OCI-LY1 (cell line): ENCODE results near the gene AHI1.

Experiments used
- H2AFZ ChIP-seq: fragments of 200-600 bp; sonication (generic), shearing (Covaris generic); 2 replicates; pipeline ENCODE4 v1.6.0; 2014; ENCODE audit warnings: antibody characterized with exemption, mild to moderate bottlenecking, low read length
- H3F3A ChIP-seq: fragments of 200-600 bp; sonication (generic), shearing (Covaris generic); 2 replicates; pipeline ENCODE4 v1.6.0; 2014; ENCODE audit warnings: mild to moderate bottlenecking, antibody characterized with exemption, low read length, moderate library complexity; ENCODE audit not compliant: insufficient read depth
- H3K27ac ChIP-seq: fragments of 200-600 bp; sonication (generic); 2 replicates; pipeline ENCODE4 v1.5.1; 2014; ENCODE audit warnings: low read length, mixed run types, mild to moderate bottlenecking, low read depth; ENCODE audit not compliant: poor library complexity, severe bottlenecking
- H3K27me3 ChIP-seq: fragments of 200-600 bp; sonication (generic); 2 replicates; pipeline ENCODE4 v1.6.0; 2014; ENCODE audit warnings: antibody characterized with exemption, mild to moderate bottlenecking, low read length, moderate library complexity; ENCODE audit not compliant: insufficient read depth
- H3K36me3 ChIP-seq: fragments of 200-600 bp; sonication (generic); 2 replicates; pipeline ENCODE4 v1.6.1; 2014; ENCODE audit warnings: mild to moderate bottlenecking, antibody characterized with exemption, low read length, moderate library complexity, mixed read lengths; ENCODE audit not compliant: insufficient read depth
- H3K4me1 ChIP-seq: fragments of 200-600 bp; sonication (generic); 2 replicates; pipeline ENCODE4 v1.5.1; 2014; ENCODE audit warnings: mild to moderate bottlenecking, low read length, moderate library complexity; ENCODE audit not compliant: insufficient read depth, severe bottlenecking
- H3K4me2 ChIP-seq: fragments of 200-600 bp; sonication (generic), shearing (Covaris generic); 2 replicates; pipeline ENCODE4 v1.6.1; 2014; ENCODE audit warnings: low read length
- H3K4me3 ChIP-seq: fragments of 200-600 bp; sonication (generic); 2 replicates; pipeline ENCODE4 v1.5.1; 2014; ENCODE audit warnings: low read length, low read depth, mild to moderate bottlenecking, mixed read lengths; ENCODE audit not compliant: poor library complexity, severe bottlenecking
- H3K79me2 ChIP-seq: fragments of 200-600 bp; shearing (Covaris generic); 2 replicates; pipeline ENCODE4 v1.6.1; 2016; ENCODE audit warnings: mixed run types, low read length, mixed read lengths; ENCODE audit not compliant: insufficient read depth
- H3K9ac ChIP-seq: fragments of 200-600 bp; sonication (generic), shearing (Covaris generic); 2 replicates; pipeline ENCODE4 v1.6.1; 2014; ENCODE audit warnings: mild to moderate bottlenecking, low read length, mixed read lengths
- H3K9me2 ChIP-seq: fragments of 200-600 bp; sonication (generic), shearing (Covaris generic); 2 replicates; pipeline ENCODE4 v1.6.1; 2014; ENCODE audit warnings: low read depth, mild to moderate bottlenecking, low read length, mixed read lengths
- H3K9me3 ChIP-seq: fragments of 200-600 bp; shearing (Covaris generic); 2 replicates; pipeline ENCODE4 v1.6.1; 2014; ENCODE audit warnings: low read length, mixed read lengths
- H4K20me1 ChIP-seq: fragments of 200-600 bp; sonication (generic), shearing (Covaris generic); 2 replicates; pipeline ENCODE4 v1.6.0; 2016; ENCODE audit warnings: mild to moderate bottlenecking, low read length; ENCODE audit not compliant: insufficient read depth
- CTCF ChIP-seq: fragments of 200-600 bp; sonication (generic), shearing (Covaris generic); IDR thresholded peaks from 2 replicates; pipeline ENCODE4 v1.5.1; 2017; ENCODE audit warnings: mild to moderate bottlenecking, antibody characterized with exemption, low read length, moderate library complexity, mixed read lengths
- EZH2 ChIP-seq: fragments of 200-600 bp; sonication (generic), shearing (Covaris generic); IDR thresholded peaks from 2 replicates; pipeline ENCODE4 v1.8.0; 2017; ENCODE audit warnings: borderline replicate concordance, mixed run types, mild to moderate bottlenecking, antibody characterized with exemption, low read length, moderate library complexity, mixed read lengths

Gene AHI1

DNA sequence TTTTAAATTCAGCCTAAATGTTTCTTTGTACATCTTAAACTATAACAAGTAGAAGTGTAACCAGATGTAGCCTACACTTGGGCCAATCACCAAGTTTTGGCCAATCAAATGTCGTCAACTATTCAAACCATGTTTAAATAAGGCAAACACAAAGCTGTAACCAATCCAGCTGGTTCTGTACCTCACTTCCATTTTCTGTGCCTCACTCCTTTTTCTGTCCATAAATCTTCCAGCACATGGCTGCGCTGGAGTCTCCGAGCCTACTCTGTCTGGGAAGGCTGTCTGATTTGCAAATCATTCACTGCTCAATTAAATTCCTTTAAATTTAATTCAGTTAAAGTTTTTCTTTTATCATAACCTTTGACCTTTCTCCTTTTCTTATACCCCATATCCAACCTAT is 7.7 kb upstream of the AHI1 start:
- Histone ChIP-seq H3K27ac (no peak overlapping the region), H3K36me3 (no peaks in the 10 kb centered on the region), H3K9me3 (no peaks in the 10 kb centered on the region), H3K79me2 (no peaks in the 10 kb centered on the region), H3K4me1 (no peaks in the 10 kb centered on the region), H3K4me3 (no peak overlapping the region), H3F3A (no peaks in the 10 kb centered on the region), H2AFZ (no peak overlapping the region), H3K4me2 (no peak overlapping the region), H3K9ac (no peak overlapping the region), H4K20me1 (no peaks in the 10 kb centered on the region), H3K27me3 (no peaks in the 10 kb centered on the region), H3K9me2 (no peaks in the 10 kb centered on the region)
- TF ChIP-seq CTCF, result no peak
- TF ChIP-seq EZH2, result no peak

DNA sequence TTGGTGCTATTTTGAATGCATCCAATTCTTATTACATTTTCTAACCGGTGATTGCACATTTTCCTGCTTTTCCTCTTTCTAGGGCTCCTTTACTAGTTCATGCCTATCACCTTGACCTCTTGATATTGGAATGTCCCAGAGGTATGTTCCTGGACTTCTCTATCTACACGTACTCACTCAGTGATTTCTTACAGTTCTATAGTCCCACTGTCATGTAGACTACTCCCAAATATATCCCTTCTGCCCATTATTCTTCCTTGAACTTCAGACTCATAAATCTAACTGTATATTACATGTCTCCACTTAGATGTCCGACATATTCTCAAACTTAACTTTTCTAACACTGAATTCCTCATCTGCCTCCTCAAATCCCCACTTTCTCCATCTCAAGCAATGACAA is 7.2 kb upstream of the AHI1 start:
- Histone ChIP-seq H3F3A (no peaks in the 10 kb centered on the region), H4K20me1 (no peaks in the 10 kb centered on the region), H3K4me2 (no peak overlapping the region), H2AFZ (no peak overlapping the region), H3K4me1 (no peaks in the 10 kb centered on the region), H3K27ac (no peak overlapping the region), H3K36me3 (no peaks in the 10 kb centered on the region), H3K9ac (no peak overlapping the region), H3K27me3 (no peaks in the 10 kb centered on the region), H3K79me2 (no peaks in the 10 kb centered on the region), H3K9me3 (no peaks in the 10 kb centered on the region), H3K4me3 (no peak overlapping the region), H3K9me2 (no peaks in the 10 kb centered on the region)
- TF ChIP-seq CTCF (no peak), EZH2 (no peak)

GRCh38 chr6:135503703-135504475 is 6.3 kb upstream of the AHI1 start:
- no peak overlapping the region for H3K27ac ChIP-seq
- no peak for TF ChIP-seq CTCF
- TF ChIP-seq EZH2, result no peak
- no peaks in the 10 kb centered on the region for H3K79me2 ChIP-seq
- H3K9me2 ChIP-seq, result no peaks in the 10 kb centered on the region
- H3K4me3 ChIP-seq, result no peak overlapping the region
- no peaks in the 10 kb centered on the region for H3K36me3 ChIP-seq
- peaks cover under 1% of the 10 kb centered on the region for H3K4me1 ChIP-seq
- H3K9me3 ChIP-seq, result no peaks in the 10 kb centered on the region
- H4K20me1 ChIP-seq, result no peaks in the 10 kb centered on the region
- H2AFZ ChIP-seq, result no peak overlapping the region
- H3K4me2 ChIP-seq, result no peak overlapping the region
- H3K27me3 ChIP-seq, result no peaks in the 10 kb centered on the region
- no peak overlapping the region for H3K9ac ChIP-seq
- H3F3A ChIP-seq, result 0 out of 2 replicates have a peak, but pooled peaks cover under 1% of the 10 kb centered on the region
